ENCODE measurements around the gene AP4S1. TPM values are rescaled to one million over a fixed set of nuclear protein-coding genes. Genes with fewer than 3 reads are reported as not detected.

Gene AP4S1
- total RNA-seq, 1 donor from 2014 or later: 24.4 TPM

DNA sequence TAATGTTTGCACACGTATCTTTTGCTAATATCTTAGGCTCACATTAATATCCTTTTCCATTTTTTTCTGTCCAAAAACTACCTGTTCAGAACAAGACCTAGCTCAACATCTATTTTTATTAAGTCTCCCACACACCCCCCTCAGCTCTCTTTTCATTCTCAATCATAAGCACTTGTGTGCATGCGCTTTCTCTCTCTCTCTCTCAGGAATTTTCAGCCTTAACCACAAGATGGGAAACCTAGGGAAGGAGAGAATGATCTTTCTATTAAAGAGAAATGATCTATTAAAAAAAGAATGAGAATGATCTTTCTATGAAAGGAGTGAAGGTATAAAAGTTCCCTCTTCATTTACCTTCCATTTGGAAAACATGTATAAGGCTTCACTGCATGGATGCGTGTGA lies 39.7 kb upstream of the AP4S1 start:
- no peaks in the 10 kb centered on the region for H3K27me3 Mint-ChIP-seq (ENCODE audit: insufficient read depth, low read depth)
- no peak overlapping the region for H3K4me2 ChIP-seq

DNA sequence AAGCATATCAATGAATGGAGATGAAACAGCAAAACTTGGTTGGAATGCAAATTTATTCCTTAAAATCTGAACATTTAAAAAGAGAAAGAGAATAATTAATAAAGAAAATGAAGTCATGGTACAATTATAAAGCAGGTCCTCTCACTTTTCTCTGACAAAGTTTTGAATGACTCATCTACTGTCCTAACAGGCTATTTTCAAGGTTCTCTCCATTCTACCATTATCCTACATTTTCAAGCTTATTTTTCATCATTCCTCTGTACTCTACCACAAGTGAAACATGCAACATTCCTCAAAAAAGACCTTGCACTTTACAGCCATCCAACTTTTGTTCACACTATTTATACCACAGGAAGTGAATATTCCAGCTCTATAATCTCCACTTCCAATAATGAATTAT lies 36.9 kb upstream of the AP4S1 start:
- no peak overlapping the region for H3K4me3 ChIP-seq
- H3K36me3 Mint-ChIP-seq: peaks cover 24% of the 10 kb centered on the region
- H4K20me1 ChIP-seq (ENCODE audit: low read depth): peaks cover 78% of the 10 kb centered on the region
- no peak overlapping the region for H3K27ac Mint-ChIP-seq
- H3K9me3 Mint-ChIP-seq: peaks cover 10% of the 10 kb centered on the region
- no peak overlapping the region for H3K4me2 ChIP-seq
- no peak overlapping the region for H3K4me3 Mint-ChIP-seq
- H3K4me1 Mint-ChIP-seq: no peaks in the 10 kb centered on the region
- H3K9me3 ChIP-seq (ENCODE audit: low read depth): no peaks in the 10 kb centered on the region
- H3K4me1 ChIP-seq: no peaks in the 10 kb centered on the region
- no peaks in the 10 kb centered on the region for H3K36me3 ChIP-seq
- no peak for DNase-seq (ENCODE audit: low spot score)
- no peak overlapping the region for H3K27ac ChIP-seq
- H3K9ac ChIP-seq: no peak overlapping the region
- no peaks in the 10 kb centered on the region for H3F3A ChIP-seq (ENCODE audit: low read depth)
- TF ChIP-seq EZH2 (IDR thresholded peaks at IDR 0.05): no peak
- H2AFZ ChIP-seq (replicated peaks): no peak overlapping the region
- H3K27me3 Mint-ChIP-seq (ENCODE audit: insufficient read depth, low read depth): no peaks in the 10 kb centered on the region
- no peaks in the 10 kb centered on the region for H3K27me3 ChIP-seq
- peaks cover 100% of the 10 kb centered on the region for H3K79me2 ChIP-seq (ENCODE audit: low read depth)

More for the DNA sequence above, 39.7 kb upstream of the AP4S1 start:
- no peaks in the 10 kb centered on the region for H3K4me1 Mint-ChIP-seq
- TF ChIP-seq, protein P1, sequence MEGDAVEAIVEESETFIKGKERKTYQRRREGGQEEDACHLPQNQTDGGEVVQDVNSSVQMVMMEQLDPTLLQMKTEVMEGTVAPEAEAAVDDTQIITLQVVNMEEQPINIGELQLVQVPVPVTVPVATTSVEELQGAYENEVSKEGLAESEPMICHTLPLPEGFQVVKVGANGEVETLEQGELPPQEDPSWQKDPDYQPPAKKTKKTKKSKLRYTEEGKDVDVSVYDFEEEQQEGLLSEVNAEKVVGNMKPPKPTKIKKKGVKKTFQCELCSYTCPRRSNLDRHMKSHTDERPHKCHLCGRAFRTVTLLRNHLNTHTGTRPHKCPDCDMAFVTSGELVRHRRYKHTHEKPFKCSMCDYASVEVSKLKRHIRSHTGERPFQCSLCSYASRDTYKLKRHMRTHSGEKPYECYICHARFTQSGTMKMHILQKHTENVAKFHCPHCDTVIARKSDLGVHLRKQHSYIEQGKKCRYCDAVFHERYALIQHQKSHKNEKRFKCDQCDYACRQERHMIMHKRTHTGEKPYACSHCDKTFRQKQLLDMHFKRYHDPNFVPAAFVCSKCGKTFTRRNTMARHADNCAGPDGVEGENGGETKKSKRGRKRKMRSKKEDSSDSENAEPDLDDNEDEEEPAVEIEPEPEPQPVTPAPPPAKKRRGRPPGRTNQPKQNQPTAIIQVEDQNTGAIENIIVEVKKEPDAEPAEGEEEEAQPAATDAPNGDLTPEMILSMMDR (IDR thresholded peaks at IDR 0.05): no peak
- TF ChIP-seq EZH2phosphoT487 (IDR thresholded peaks at IDR 0.05): no peak
- TF ChIP-seq EZH2 (IDR thresholded peaks at IDR 0.05): no peak
- Histone ChIP-seq H3K27ac (no peak overlapping the region), H3K79me2 (ENCODE audit: low read depth) (peaks cover 100% of the 10 kb centered on the region), H3K4me1 (no peaks in the 10 kb centered on the region), H3K36me3 (no peaks in the 10 kb centered on the region), H3K9me3 (ENCODE audit: low read depth) (no peaks in the 10 kb centered on the region), H2AFZ (replicated peaks) (no peak overlapping the region), H3K4me3 (no peak overlapping the region), H3K9ac (no peak overlapping the region), H4K20me1 (ENCODE audit: low read depth) (peaks cover 61% of the 10 kb centered on the region), H3F3A (ENCODE audit: low read depth) (no peaks in the 10 kb centered on the region), H3K27me3 (no peaks in the 10 kb centered on the region)
- DNase-seq (ENCODE audit: low spot score): no peak
- peaks cover 10% of the 10 kb centered on the region for H3K9me3 Mint-ChIP-seq
- H3K27ac Mint-ChIP-seq: no peak overlapping the region
- no peak overlapping the region for H3K4me3 Mint-ChIP-seq
- H3K36me3 Mint-ChIP-seq: peaks cover 32% of the 10 kb centered on the region

DNA sequence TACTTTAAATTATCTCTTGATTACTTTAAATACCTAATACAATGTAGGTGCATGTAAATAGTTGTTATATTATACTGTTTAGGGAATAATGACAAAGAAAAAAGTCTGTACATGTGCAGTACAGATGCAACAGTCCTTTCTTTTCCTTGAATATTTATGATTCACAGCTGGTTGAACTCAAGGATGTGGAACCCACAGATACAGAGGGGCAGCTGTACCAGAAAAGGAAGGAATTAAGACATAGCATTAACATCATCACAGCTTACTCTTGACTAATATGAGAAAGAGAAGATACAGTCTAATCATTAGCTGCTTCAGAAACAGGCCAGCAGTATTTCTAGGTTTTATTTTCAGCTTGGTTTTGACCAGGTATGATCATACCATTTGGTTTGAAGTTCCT lies 34.7 kb upstream of the AP4S1 start:
- H3K27ac Mint-ChIP-seq: no peak overlapping the region
- H3K27me3 Mint-ChIP-seq (ENCODE audit: insufficient read depth, low read depth): no peaks in the 10 kb centered on the region
- H3K79me2 ChIP-seq (ENCODE audit: low read depth): peaks cover 100% of the 10 kb centered on the region
- no peaks in the 10 kb centered on the region for H3K27me3 ChIP-seq
- no peak overlapping the region for H3K9ac ChIP-seq
- H3K9me3 Mint-ChIP-seq: peaks cover 9% of the 10 kb centered on the region
- no peak overlapping the region for H2AFZ ChIP-seq (replicated peaks)
- peaks cover 91% of the 10 kb centered on the region for H4K20me1 ChIP-seq (ENCODE audit: low read depth)
- H3K36me3 ChIP-seq: no peaks in the 10 kb centered on the region
- H3K4me1 ChIP-seq: peaks cover 8% of the 10 kb centered on the region
- H3K4me2 ChIP-seq: no peak overlapping the region
- peaks cover 8% of the 10 kb centered on the region for H3K4me1 Mint-ChIP-seq
- no peak overlapping the region for H3K4me3 Mint-ChIP-seq
- DNase-seq (ENCODE audit: low spot score): no peak
- H3F3A ChIP-seq (ENCODE audit: low read depth): peaks cover under 1% of the 10 kb centered on the region
- H3K4me3 ChIP-seq: no peak overlapping the region
- H3K27ac ChIP-seq: no peak overlapping the region
- TF ChIP-seq, protein P1 (IDR thresholded peaks at IDR 0.05): no peak
- no peak for TF ChIP-seq EZH2phosphoT487 (IDR thresholded peaks at IDR 0.05)
- no peak for TF ChIP-seq EZH2 (IDR thresholded peaks at IDR 0.05)
- no peaks in the 10 kb centered on the region for H3K9me3 ChIP-seq (ENCODE audit: low read depth)
- peaks cover 26% of the 10 kb centered on the region for H3K36me3 Mint-ChIP-seq

DNA sequence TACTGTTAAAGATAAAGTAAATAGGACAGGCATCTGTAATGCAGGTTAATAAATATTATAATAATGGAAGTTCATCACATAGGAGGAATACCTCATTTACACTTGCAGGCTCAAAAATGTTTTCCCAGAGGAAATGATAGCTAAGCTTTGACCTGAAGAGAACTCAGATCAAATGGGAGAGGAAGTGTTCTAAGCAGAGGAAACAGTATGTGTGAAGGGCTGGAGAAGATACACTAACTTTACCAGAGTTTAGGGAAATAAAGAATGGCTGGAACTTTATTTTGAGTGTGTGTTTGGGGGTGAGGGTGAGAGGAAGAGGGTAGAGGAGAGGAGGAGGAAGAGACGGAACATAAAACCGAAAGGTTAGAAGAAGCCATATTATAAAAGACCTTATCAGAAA lies 34.0 kb upstream of the AP4S1 start:
- no peak for TF ChIP-seq EZH2phosphoT487 (IDR thresholded peaks at IDR 0.05)
- Mint-ChIP-seq H3K36me3 (peaks cover 20% of the 10 kb centered on the region), H3K27me3 (ENCODE audit: insufficient read depth, low read depth) (no peaks in the 10 kb centered on the region), H3K4me1 (peaks cover 12% of the 10 kb centered on the region), H3K4me3 (no peak overlapping the region), H3K27ac (no peak overlapping the region), H3K9me3 (peaks cover 8% of the 10 kb centered on the region)
- no peak for DNase-seq (ENCODE audit: low spot score)
- H3K9me3 ChIP-seq (ENCODE audit: low read depth): no peaks in the 10 kb centered on the region
- H3K36me3 ChIP-seq: no peaks in the 10 kb centered on the region
- no peaks in the 10 kb centered on the region for H3K27me3 ChIP-seq
- H3K9ac ChIP-seq: no peak overlapping the region
- no peak overlapping the region for H3K4me3 ChIP-seq
- no peak overlapping the region for H3K27ac ChIP-seq
- H3K79me2 ChIP-seq (ENCODE audit: low read depth): peaks cover 100% of the 10 kb centered on the region
- H2AFZ ChIP-seq (replicated peaks): no peak overlapping the region
- peaks cover 91% of the 10 kb centered on the region for H4K20me1 ChIP-seq (ENCODE audit: low read depth)
- H3F3A ChIP-seq (ENCODE audit: low read depth): peaks cover 7% of the 10 kb centered on the region
- peaks cover 14% of the 10 kb centered on the region for H3K4me1 ChIP-seq
- H3K4me2 ChIP-seq: no peak overlapping the region
